ENCODE data around the gene TMEM37. TPM values are rescaled to one million over a fixed set of nuclear protein-coding genes. Genes with fewer than 3 reads are reported as not detected.
A peak's percentile ranks its signal among the peaks of the same experiment; 100 is the strongest.

TMEM37 gene
- total and polyA plus RNA-seq, 9 of the 15 experiments (the other 6 are each of a cell fraction or from before 2014, with no cell fraction given) = 0.03 to 0.64 (median 0.31) TPM; not detected in 1

DNA sequence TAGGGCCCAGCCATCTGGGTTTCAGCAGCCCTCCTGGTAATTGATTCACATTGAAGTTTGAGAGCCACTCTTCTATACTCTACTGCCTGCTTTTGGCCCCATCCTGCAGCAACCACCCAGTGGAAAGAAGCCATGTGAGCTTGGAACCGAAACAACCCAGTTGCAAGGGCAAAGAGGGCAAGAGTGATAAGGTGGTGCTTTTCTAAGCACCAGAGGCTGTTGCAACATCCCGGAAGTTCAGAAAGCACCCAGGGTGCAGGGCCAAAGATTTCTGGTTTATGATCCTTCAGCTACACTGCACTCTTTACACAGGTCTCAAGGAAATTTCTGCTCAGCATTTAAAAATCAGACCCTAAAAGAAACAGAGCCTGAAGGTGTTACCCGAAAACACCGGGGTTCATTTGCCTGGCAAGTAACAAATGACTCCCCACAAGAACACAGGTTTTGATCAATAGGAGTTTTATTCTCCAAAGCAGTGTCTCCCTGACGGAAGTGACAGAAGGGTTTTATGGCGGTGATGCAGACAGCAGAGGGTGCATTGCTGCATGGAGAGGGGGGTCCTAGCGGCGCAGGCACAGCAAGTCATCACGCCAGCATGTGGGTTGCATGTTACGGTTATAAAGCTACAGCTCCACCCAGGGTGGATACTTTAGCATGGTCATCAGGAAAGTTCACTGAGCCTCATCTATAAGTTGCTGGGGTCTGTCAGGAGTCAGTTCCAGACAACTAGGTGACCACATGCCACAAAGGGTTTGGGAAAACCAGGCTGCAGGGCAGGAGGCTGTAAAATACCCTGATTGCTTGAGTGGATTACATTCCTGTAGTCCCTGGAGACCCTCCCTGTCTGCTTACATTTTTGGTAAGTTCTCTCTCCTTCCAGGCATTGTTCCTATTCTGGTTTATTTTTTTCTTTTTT is 28.8 kb upstream of the TMEM37 start:
- ChIA-PET POLR2A (interaction anchor here (0.7 kb wide), 1 partner anchor 43 kb away, joined by 4 read pairs; no protein-coding TSS in a partner anchor), CTCF (ENCODE audit: low intra/inter-chr PET ratio) (no interaction called here)
- no peaks in the 10 kb centered on the region for H4K20me1 ChIP-seq (replicated peaks; ENCODE audit: control insufficient read depth, insufficient read depth, low read length)
- H3K4me3 ChIP-seq = no peak overlapping the region
- no peak overlapping the region for H2AFZ ChIP-seq (ENCODE audit: low read depth, low read length)
- H3K9me3 ChIP-seq (replicated peaks; ENCODE audit: control insufficient read depth, insufficient read depth, low read depth, low read length) = no peaks in the 10 kb centered on the region
- no peaks in the 10 kb centered on the region; a peak in 1 of 5 replicates for H3K4me1 ChIP-seq (replicated peaks in 1 of 2; ENCODE audit: control insufficient read depth in 2 of 2, insufficient read depth in 2 of 2, low read length in 2 of 2)
- BruUV-seq (replicated peaks) = no TSS peak
- H3K9me1 ChIP-seq (ENCODE audit: control insufficient read depth, insufficient read depth, low read length) = no peaks in the 10 kb centered on the region
- ATAC-seq (no peak), DNase-seq (ENCODE audit: extremely low read depth in 1 of 4, low spot score in 3 of 4) (no peak), FAIRE-seq (no peak)
- no peak overlapping the region for H3K27ac ChIP-seq (ENCODE audit: extremely low read depth, low read depth, low read length)
- in situ Hi-C loops (cut with MboI) (loop anchor here (10.0 kb wide), 1 partner anchor 262 kb away; no protein-coding TSS in a partner anchor), intact Hi-C loops (cut with micrococcal nuclease) (loop anchor here (5.0 kb wide), 1 partner anchor 91 kb away; no protein-coding TSS in a partner anchor)
- peaks cover 10 to 52% of the 10 kb centered on the region in 2 experiments for H3K27me3 ChIP-seq (ENCODE audit: control insufficient read depth in 2 of 2, insufficient read depth in 2 of 2, low read length in 2 of 2)
- 2% methylated on average over 10 of the region's 10 CpGs for WGBS (ENCODE audit: insufficient coverage, low coverage, missing lambda C conversion rate)
- H3K79me2 ChIP-seq (ENCODE audit: control insufficient read depth, insufficient read depth, low read length) = no peaks in the 10 kb centered on the region
- no peak overlapping the region for H3K4me2 ChIP-seq (ENCODE audit: insufficient read depth, low read length)
- H3K9ac ChIP-seq (ENCODE audit: insufficient read depth in 1 of 2, low read depth in 2 of 2, low read length in 2 of 2) = no peak overlapping the region
- H3K36me3 ChIP-seq (ENCODE audit: control insufficient read depth, insufficient read depth, low read length) = no peaks in the 10 kb centered on the region
- TF ChIP-seq ZNF695 (CRISPR knock-in tag; IDR thresholded peaks at IDR 0.05) = no peak
- TF ChIP-seq ZNF134 (CRISPR knock-in tag; conservative IDR thresholded peaks at IDR 0.05) = peak; percentile 76
- TF ChIP-seq CEBPG (CRISPR knock-in tag; IDR thresholded peaks at IDR 0.05) = no peak
- peak; percentile 78 to 91 for TF ChIP-seq CEBPG (tag; conservative IDR thresholded peaks at IDR 0.05 in 1 of 2, IDR thresholded peaks at IDR 0.05 in 1 of 2)
- TF ChIP-seq ESRRA (IDR thresholded peaks at IDR 0.05; ENCODE audit: borderline replicate concordance, low read depth) = peak; percentile 46; the same call in 1 of the 2 replicates
- TF ChIP-seq ELF1 (tag; IDR thresholded peaks at IDR 0.05) = peak; percentile 74
- TF ChIP-seq, protein P1, sequence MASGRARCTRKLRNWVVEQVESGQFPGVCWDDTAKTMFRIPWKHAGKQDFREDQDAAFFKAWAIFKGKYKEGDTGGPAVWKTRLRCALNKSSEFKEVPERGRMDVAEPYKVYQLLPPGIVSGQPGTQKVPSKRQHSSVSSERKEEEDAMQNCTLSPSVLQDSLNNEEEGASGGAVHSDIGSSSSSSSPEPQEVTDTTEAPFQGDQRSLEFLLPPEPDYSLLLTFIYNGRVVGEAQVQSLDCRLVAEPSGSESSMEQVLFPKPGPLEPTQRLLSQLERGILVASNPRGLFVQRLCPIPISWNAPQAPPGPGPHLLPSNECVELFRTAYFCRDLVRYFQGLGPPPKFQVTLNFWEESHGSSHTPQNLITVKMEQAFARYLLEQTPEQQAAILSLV (tag; IDR thresholded peaks at IDR 0.05) = no peak
- TF ChIP-seq, protein P2, sequence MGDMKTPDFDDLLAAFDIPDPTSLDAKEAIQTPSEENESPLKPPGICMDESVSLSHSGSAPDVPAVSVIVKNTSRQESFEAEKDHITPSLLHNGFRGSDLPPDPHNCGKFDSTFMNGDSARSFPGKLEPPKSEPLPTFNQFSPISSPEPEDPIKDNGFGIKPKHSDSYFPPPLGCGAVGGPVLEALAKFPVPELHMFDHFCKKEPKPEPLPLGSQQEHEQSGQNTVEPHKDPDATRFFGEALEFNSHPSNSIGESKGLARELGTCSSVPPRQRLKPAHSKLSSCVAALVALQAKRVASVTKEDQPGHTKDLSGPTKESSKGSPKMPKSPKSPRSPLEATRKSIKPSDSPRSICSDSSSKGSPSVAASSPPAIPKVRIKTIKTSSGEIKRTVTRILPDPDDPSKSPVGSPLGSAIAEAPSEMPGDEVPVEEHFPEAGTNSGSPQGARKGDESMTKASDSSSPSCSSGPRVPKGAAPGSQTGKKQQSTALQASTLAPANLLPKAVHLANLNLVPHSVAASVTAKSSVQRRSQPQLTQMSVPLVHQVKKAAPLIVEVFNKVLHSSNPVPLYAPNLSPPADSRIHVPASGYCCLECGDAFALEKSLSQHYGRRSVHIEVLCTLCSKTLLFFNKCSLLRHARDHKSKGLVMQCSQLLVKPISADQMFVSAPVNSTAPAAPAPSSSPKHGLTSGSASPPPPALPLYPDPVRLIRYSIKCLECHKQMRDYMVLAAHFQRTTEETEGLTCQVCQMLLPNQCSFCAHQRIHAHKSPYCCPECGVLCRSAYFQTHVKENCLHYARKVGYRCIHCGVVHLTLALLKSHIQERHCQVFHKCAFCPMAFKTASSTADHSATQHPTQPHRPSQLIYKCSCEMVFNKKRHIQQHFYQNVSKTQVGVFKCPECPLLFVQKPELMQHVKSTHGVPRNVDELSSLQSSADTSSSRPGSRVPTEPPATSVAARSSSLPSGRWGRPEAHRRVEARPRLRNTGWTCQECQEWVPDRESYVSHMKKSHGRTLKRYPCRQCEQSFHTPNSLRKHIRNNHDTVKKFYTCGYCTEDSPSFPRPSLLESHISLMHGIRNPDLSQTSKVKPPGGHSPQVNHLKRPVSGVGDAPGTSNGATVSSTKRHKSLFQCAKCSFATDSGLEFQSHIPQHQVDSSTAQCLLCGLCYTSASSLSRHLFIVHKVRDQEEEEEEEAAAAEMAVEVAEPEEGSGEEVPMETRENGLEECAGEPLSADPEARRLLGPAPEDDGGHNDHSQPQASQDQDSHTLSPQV (IDR thresholded peaks at IDR 0.05) = no peak
- TF ChIP-seq ZNF707 (CRISPR knock-in tag; conservative IDR thresholded peaks at IDR 0.05) = no peak
- 0 out of 2 replicates have a peak, but pooled peaks have one; percentile 34 for TF ChIP-seq ELF2 (CRISPR knock-in tag; IDR thresholded peaks at IDR 0.05)
- TF ChIP-seq ZNF41 (CRISPR knock-in tag; conservative IDR thresholded peaks at IDR 0.05) = no peak
- 0 out of 4 replicates have a peak, but pooled peaks have one; percentile 8 to 13 for TF ChIP-seq RAD21 (CRISPR knock-in tag; conservative IDR thresholded peaks at IDR 0.05 in 1 of 2, IDR thresholded peaks at IDR 0.05 in 1 of 2)
- no peak for TF ChIP-seq NEUROD1 (IDR thresholded peaks at IDR 0.05; ENCODE audit: borderline replicate concordance, low read depth, low read length, partially characterized antibody)
- TF ChIP-seq GABPA (tag; conservative IDR thresholded peaks at IDR 0.05; ENCODE audit: low read depth) = peak; percentile 65
- TF ChIP-seq ETV1 (tag; conservative IDR thresholded peaks at IDR 0.05; ENCODE audit: low read depth) = peak; percentile 64

Data from K562 (cell line).